ENCODE measurements around the gene FRMD8. TPM values are rescaled to one million over a fixed set of nuclear protein-coding genes. Genes with fewer than 3 reads are reported as not detected.

Gene FRMD8
- total and polyA plus RNA-seq, 2 experiments from 2014 or later = 7.0 to 35.4 TPM

- peaks cover 17% of the 10 kb centered on the region for H3K27me3 Mint-ChIP-seq (ENCODE audit: insufficient read depth, low read depth, poor library complexity)
- peaks cover 11% of the 10 kb centered on the region for H3K4me1 Mint-ChIP-seq
- H3K27ac Mint-ChIP-seq = no peak overlapping the region
- no peaks in the 10 kb centered on the region for H3F3A ChIP-seq (replicated peaks; ENCODE audit: low read depth)
- H3K4me2 ChIP-seq = no peak overlapping the region
- H2AFZ ChIP-seq = no peak overlapping the region
- no peak overlapping the region for H3K27ac ChIP-seq (ENCODE audit: low read depth)
- H3K9me3 Mint-ChIP-seq = no peaks in the 10 kb centered on the region
- H3K9me2 ChIP-seq (ENCODE audit: insufficient read depth) = no peaks in the 10 kb centered on the region
- peak; percentile 7; the same call in 2 of the 3 replicates for ATAC-seq
- H3K4me3 Mint-ChIP-seq = no peak overlapping the region
- DNase-seq (ENCODE audit: low spot score) = no peak
- H3K36me3 Mint-ChIP-seq (ENCODE audit: low read depth) = no peaks in the 10 kb centered on the region
- H3K4me3 ChIP-seq = no peak overlapping the region
- no peaks in the 10 kb centered on the region for H3K79me2 ChIP-seq (replicated peaks; ENCODE audit: insufficient read depth)
- no peak for TF ChIP-seq ETS1 (IDR thresholded peaks at IDR 0.05)
- TF ChIP-seq CTCF (conservative IDR thresholded peaks at IDR 0.05; ENCODE audit: low read depth in 2 of 2) = peak; percentile 29 to 30; a peak in 2 of 4 replicates
- TF ChIP-seq REST (IDR thresholded peaks at IDR 0.05; ENCODE audit: unreplicated experiment) = no peak
- no peak for TF ChIP-seq ZNF114 (CRISPR knock-in tag; IDR thresholded peaks at IDR 0.05)
- H4K20me1 ChIP-seq (replicated peaks; ENCODE audit: insufficient read depth) = no peaks in the 10 kb centered on the region
- H3K27me3 ChIP-seq (ENCODE audit: insufficient read depth) = no peaks in the 10 kb centered on the region
- H3K4me1 ChIP-seq (ENCODE audit: insufficient read depth) = peaks cover 7% of the 10 kb centered on the region
- no peaks in the 10 kb centered on the region for H3K36me3 ChIP-seq (ENCODE audit: insufficient read depth)
Measured at GRCh38 chr11:65377777-65378176, 8.7 kb upstream of the FRMD8 start.

- Histone ChIP-seq H3K36me3 (ENCODE audit: insufficient read depth) (no peaks in the 10 kb centered on the region), H3K4me1 (ENCODE audit: insufficient read depth) (peaks cover 8% of the 10 kb centered on the region), H3K27me3 (ENCODE audit: insufficient read depth) (no peaks in the 10 kb centered on the region), H3F3A (replicated peaks; ENCODE audit: low read depth) (no peaks in the 10 kb centered on the region), H3K27ac (ENCODE audit: low read depth) (no peak overlapping the region), H2AFZ (no peak overlapping the region), H3K4me2 (no peak overlapping the region), H3K79me2 (replicated peaks; ENCODE audit: insufficient read depth) (no peaks in the 10 kb centered on the region), H3K4me3 (no peak overlapping the region), H4K20me1 (replicated peaks; ENCODE audit: insufficient read depth) (no peaks in the 10 kb centered on the region), H3K9me2 (ENCODE audit: insufficient read depth) (no peaks in the 10 kb centered on the region)
- Mint-ChIP-seq H3K9me3 (no peaks in the 10 kb centered on the region), H3K36me3 (ENCODE audit: low read depth) (no peaks in the 10 kb centered on the region), H3K27ac (no peak overlapping the region), H3K4me3 (no peak overlapping the region), H3K4me1 (peaks cover 17% of the 10 kb centered on the region), H3K27me3 (ENCODE audit: insufficient read depth, low read depth, poor library complexity) (peaks cover 21% of the 10 kb centered on the region)
- DNase-seq (ENCODE audit: low spot score) (no peak), ATAC-seq (peak; percentile 7)
- TF ChIP-seq EZH2 (IDR thresholded peaks at IDR 0.05; ENCODE audit: low read depth, unreplicated experiment) = no peak
- TF ChIP-seq CTCF (conservative IDR thresholded peaks at IDR 0.05; ENCODE audit: low read depth in 2 of 2) = peak; percentile 31 to 60
Measured at GRCh38 chr11:65378208-65378927, 8.1 kb upstream of the FRMD8 start.
